PC-3 (cell line): ENCODE results near the gene GAS7. TPM values are rescaled to one million over a fixed set of nuclear protein-coding genes. Genes with fewer than 3 reads are reported as not detected.

Experiments
- ATAC-seq: fragments of 200-7000 bp; cut with Tn5 transposase; 2 replicates; pipeline ENCODE4 v1.9.1; 2020; ENCODE audit warnings: mild to moderate bottlenecking, moderate library complexity
- BruUV-seq: library from RNA; stranded (reverse); fragments of 400-500 nt; replicated peaks from 2 replicates; lab custom pipeline; 2021; lab: Mats Ljungman, UMichigan
- CTCF ChIA-PET: fragments of 300-600 bp; sonication (Branson Sonifier 250); formaldehyde crosslinking; loops from one replicate; lab custom pipeline; 2022; ENCODE audit warnings: antibody characterized with exemption; lab: Charles Lee
- POLR2A ChIA-PET: fragments of 300-600 bp; sonication (Branson Sonifier 250); formaldehyde crosslinking; loops from one replicate; lab custom pipeline; 2022; ENCODE audit warnings: antibody characterized with exemption; ENCODE audit not compliant: unreplicated experiment; lab: Charles Lee
- DNase-seq: peaks from one replicate; pipeline ENCODE4 v3.0.0-alpha.2; 2015
- H2AFZ ChIP-seq: fragments of 300-600 bp; sonication (generic); 2 replicates; pipeline ENCODE4 v1.6.0; 2016; ENCODE audit warnings: antibody characterized with exemption, low read length
- H3F3A ChIP-seq: fragments of 300-600 bp; sonication (generic); one replicate; pipeline ENCODE4 v1.6.0; 2017; ENCODE audit warnings: antibody characterized with exemption, low read length, control low read depth, mild to moderate bottlenecking; ENCODE audit not compliant: unreplicated experiment
- H3K27ac ChIP-seq: fragments of 300-600 bp; sonication (generic); 2 replicates; pipeline ENCODE4 v1.5.1; 2016; ENCODE audit warnings: mild to moderate bottlenecking, low read length
- H3K27me3 ChIP-seq: fragments of 300-600 bp; sonication (generic); 2 replicates; pipeline ENCODE4 v1.6.1; 2016; ENCODE audit warnings: low read length, mixed read lengths
- H3K36me3 ChIP-seq: fragments of 300-600 bp; sonication (generic); 2 replicates; pipeline ENCODE4 v1.6.1; 2016; ENCODE audit warnings: low read depth, mixed run types, low read length, mixed read lengths
- H3K4me1 ChIP-seq: fragments of 300-600 bp; sonication (generic); 2 replicates; pipeline ENCODE4 v1.5.1; 2016; ENCODE audit warnings: low read length; ENCODE audit not compliant: insufficient read depth
- H3K4me2 ChIP-seq: fragments of 300-600 bp; sonication (generic); 2 replicates; pipeline ENCODE4 v1.6.0; 2016; ENCODE audit warnings: low read length
- H3K4me3 ChIP-seq: fragments of 300-600 bp; sonication (generic); 2 replicates; pipeline ENCODE4 v1.5.1; 2016; ENCODE audit warnings: mild to moderate bottlenecking, low read length, mixed read lengths
- H3K79me2 ChIP-seq: fragments of 300-600 bp; sonication (generic); 2 replicates; pipeline ENCODE4 v1.6.1; 2017; ENCODE audit warnings: low read length, mixed read lengths
- H3K9ac ChIP-seq: fragments of 300-600 bp; sonication (generic); 2 replicates; pipeline ENCODE4 v1.6.0; 2016; ENCODE audit warnings: mild to moderate bottlenecking, low read length
- H3K9me2 ChIP-seq: fragments of 300-600 bp; sonication (generic); replicated peaks from 2 replicates; pipeline ENCODE4 v1.6.1; 2016; ENCODE audit warnings: mixed run types, low read length, mixed read lengths
- H3K9me3 ChIP-seq: fragments of 300-600 bp; sonication (generic); 2 replicates; pipeline ENCODE4 v1.6.1; 2016; ENCODE audit warnings: low read length, mixed read lengths
- H4K20me1 ChIP-seq: fragments of 300-600 bp; sonication (generic); 2 replicates; pipeline ENCODE4 v1.6.1; 2016; ENCODE audit warnings: low read length, mixed read lengths
- EZH2 ChIP-seq: fragments of 300-600 bp; sonication (generic); IDR thresholded peaks from one replicate; pipeline ENCODE4 v1.6.1; 2017; ENCODE audit warnings: antibody characterized with exemption, mild to moderate bottlenecking, low read length; ENCODE audit not compliant: unreplicated experiment
- EZH2phosphoT487 ChIP-seq: fragments of 300-600 bp; sonication (generic); IDR thresholded peaks from 2 replicates; pipeline ENCODE4 v1.6.1; 2018; ENCODE audit warnings: mild to moderate bottlenecking, antibody characterized with exemption, low read length, borderline replicate concordance
- intact Hi-C: fragments of 100-400 bp; cut with micrococcal nuclease; formaldehyde crosslinking; loops from 2 replicates; pipeline ENCODE4 v1.9.0; 2023
- total RNA-seq: library from RNA; depleted of rRNA; stranded (reverse); fragments of >200 nt; gene quantifications from 2 replicates; pipeline ENCODE4 v1.2.3, GENCODE V29; 2014
- TF ChIP-seq, protein P1 (sequence below): fragments of 300-600 bp; sonication (generic); conservative IDR thresholded peaks from 2 replicates; pipeline ENCODE4 v1.5.1; 2017; ENCODE audit warnings: antibody characterized with exemption, low read depth, mild to moderate bottlenecking, low read length

GAS7 gene
- total RNA-seq, 1 experiment from 2014 or later: not detected

DNA sequence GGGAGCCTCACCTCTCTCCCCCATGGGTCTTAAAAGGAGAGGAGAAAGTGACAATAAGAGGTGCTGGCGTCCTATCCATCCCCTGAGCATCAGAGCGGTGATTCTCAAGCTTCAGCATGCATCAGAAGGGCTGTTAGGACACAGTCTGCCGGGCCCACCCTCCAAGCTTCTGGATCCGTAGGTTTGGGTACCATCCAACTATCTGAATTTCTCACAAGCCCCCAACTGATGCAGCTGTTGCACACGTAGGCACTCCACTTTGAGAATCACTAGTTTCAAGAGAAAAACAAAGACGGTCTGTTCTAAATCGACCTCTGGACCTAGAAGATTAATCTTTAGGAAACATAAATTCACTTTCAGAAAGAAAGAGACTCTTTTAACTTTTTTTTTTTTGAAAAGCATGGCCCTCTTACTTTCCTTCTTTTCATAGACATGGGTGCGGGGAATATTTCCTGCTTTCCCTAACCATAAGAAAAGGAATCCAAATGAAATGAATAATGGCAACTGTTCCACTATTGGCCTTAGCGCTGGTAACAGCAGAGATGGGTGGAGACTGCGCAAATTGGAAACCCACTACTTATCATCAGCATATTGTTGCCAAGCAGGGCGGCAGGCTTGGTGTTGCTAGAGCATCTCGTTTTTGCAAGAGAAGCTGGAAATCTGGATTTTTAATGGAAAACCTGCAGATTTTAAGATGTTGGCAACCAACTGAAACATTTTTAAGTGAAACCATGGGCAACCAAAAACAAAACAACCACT lies 144.4 kb downstream of the GAS7 start:
- Histone ChIP-seq H3K4me2 (no peak overlapping the region), H3K9me2 (no peaks in the 10 kb centered on the region), H3K36me3 (no peaks in the 10 kb centered on the region), H3K79me2 (no peaks in the 10 kb centered on the region), H4K20me1 (no peaks in the 10 kb centered on the region), H3K9me3 (no peaks in the 10 kb centered on the region), H3K4me1 (no peaks in the 10 kb centered on the region), H3K4me3 (no peak overlapping the region), H2AFZ (no peak overlapping the region), H3K9ac (no peak overlapping the region), H3K27ac (no peak overlapping the region), H3F3A (no peaks in the 10 kb centered on the region), H3K27me3 (peaks cover 52% of the 10 kb centered on the region)
- intact Hi-C loops: no loop called here
- ATAC-seq: no peak
- POLR2A ChIA-PET: no interaction called here
- BruUV-seq: no TSS peak
- TF ChIP-seq EZH2phosphoT487: no peak
- TF ChIP-seq EZH2: no peak
- TF ChIP-seq, protein P1, sequence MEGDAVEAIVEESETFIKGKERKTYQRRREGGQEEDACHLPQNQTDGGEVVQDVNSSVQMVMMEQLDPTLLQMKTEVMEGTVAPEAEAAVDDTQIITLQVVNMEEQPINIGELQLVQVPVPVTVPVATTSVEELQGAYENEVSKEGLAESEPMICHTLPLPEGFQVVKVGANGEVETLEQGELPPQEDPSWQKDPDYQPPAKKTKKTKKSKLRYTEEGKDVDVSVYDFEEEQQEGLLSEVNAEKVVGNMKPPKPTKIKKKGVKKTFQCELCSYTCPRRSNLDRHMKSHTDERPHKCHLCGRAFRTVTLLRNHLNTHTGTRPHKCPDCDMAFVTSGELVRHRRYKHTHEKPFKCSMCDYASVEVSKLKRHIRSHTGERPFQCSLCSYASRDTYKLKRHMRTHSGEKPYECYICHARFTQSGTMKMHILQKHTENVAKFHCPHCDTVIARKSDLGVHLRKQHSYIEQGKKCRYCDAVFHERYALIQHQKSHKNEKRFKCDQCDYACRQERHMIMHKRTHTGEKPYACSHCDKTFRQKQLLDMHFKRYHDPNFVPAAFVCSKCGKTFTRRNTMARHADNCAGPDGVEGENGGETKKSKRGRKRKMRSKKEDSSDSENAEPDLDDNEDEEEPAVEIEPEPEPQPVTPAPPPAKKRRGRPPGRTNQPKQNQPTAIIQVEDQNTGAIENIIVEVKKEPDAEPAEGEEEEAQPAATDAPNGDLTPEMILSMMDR: no peak
- CTCF ChIA-PET: no interaction called here
- no peak for DNase-seq

DNA sequence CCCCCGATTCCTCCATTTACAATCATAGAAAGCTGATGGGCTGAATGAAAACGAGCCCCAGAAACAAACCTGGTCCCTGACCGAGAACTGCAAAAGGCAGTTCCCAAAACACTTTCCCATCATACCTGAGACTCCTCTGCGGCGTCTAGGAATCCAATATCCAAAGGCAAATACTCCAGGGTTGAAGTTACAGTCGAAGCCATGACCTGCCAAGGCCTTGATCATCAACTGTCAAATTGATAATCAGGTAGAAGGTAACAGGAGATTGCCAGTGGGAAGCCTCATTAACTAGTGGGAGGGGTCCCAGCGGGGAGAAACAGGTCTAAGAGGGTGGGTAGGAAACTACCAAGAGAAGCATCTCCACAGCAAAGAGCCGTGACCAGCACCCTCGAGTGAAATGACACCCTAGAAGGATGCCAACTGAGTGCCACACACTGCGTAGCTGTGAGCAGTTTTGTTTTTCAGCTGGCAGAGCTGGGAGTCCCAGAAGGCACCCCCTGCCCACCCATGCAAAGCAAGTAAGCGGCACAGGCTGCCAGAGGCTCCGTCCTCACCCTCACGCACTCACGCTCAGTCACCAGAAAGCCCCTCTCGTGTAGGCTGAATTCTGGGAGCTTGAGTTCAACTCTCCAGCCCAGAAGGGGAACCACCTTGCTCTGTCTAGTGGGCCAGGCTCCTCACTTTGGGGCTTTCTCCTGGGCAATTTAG lies 146.1 kb downstream of the GAS7 start:
- Histone ChIP-seq H3K27me3 (peaks cover 48% of the 10 kb centered on the region), H3K4me3 (no peak overlapping the region), H4K20me1 (no peaks in the 10 kb centered on the region), H3K79me2 (no peaks in the 10 kb centered on the region), H3K27ac (no peak overlapping the region), H3K36me3 (no peaks in the 10 kb centered on the region), H3K4me2 (no peak overlapping the region), H3F3A (no peaks in the 10 kb centered on the region), H2AFZ (no peak overlapping the region), H3K4me1 (no peaks in the 10 kb centered on the region), H3K9me3 (no peaks in the 10 kb centered on the region), H3K9me2 (no peaks in the 10 kb centered on the region), H3K9ac (no peak overlapping the region)
- no peak for TF ChIP-seq EZH2
- TF ChIP-seq, protein P1: no peak
- TF ChIP-seq EZH2phosphoT487: no peak
- ChIA-PET CTCF (no interaction called here), POLR2A (no interaction called here)
- BruUV-seq: no TSS peak
- ATAC-seq (no peak), DNase-seq (no peak)
- intact Hi-C loops: no loop called here

DNA sequence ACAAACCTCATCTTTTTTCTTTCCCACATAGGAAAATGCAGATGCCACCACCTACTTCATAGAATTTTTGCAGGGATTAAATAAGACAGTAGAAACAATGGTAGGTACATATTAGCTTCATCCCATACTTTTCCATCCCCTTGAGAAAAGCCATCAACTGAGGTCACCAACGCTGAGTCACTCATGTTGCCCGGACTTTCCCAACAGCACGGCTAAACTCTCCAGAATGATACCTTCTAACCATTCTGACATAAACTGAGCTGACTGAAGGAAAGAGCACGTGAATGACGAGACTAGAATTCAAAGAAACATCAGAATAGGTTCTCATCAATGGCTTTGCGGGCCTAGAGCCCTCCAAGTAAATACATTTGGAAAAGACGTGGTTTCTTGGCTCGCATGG lies 147.3 kb downstream of the GAS7 start:
- Histone ChIP-seq H3K9me2 (no peaks in the 10 kb centered on the region), H3K9me3 (no peaks in the 10 kb centered on the region), H3K79me2 (no peaks in the 10 kb centered on the region), H2AFZ (no peak overlapping the region), H3K27me3 (peaks cover 54% of the 10 kb centered on the region), H4K20me1 (no peaks in the 10 kb centered on the region), H3K36me3 (no peaks in the 10 kb centered on the region), H3K4me1 (no peaks in the 10 kb centered on the region), H3F3A (no peaks in the 10 kb centered on the region), H3K4me2 (no peak overlapping the region), H3K4me3 (no peak overlapping the region), H3K27ac (no peak overlapping the region), H3K9ac (no peak overlapping the region)
- ATAC-seq: no peak
- no TSS peak for BruUV-seq
- intact Hi-C loops: no loop called here
- DNase-seq: no peak
- CTCF ChIA-PET: no interaction called here
- TF ChIP-seq, protein P1: no peak
- TF ChIP-seq EZH2 (no peak), EZH2phosphoT487 (no peak)
- POLR2A ChIA-PET: no interaction called here
